Breast epithelium (tissue), 3 donors: Measurements from ENCODE around the gene ARPC4.

Experiments
- POLR2A ChIP-seq: fragments of 450-650 bp; IDR thresholded peaks from one replicate; pipeline ENCODE4 v1.6.1; 2016; ENCODE audit warnings: antibody characterized with exemption, mild to moderate bottlenecking, moderate library complexity
- TF ChIP-seq, protein P1 (sequence below), 3 donors: fragments of 450-650 bp; IDR thresholded peaks; one replicate each; pipeline ENCODE4 v1.5.1; 2016 to 2017; ENCODE audit warnings: antibody characterized with exemption in 3 of 3, mild to moderate bottlenecking in 3 of 3, moderate library complexity in 3 of 3

DNA sequence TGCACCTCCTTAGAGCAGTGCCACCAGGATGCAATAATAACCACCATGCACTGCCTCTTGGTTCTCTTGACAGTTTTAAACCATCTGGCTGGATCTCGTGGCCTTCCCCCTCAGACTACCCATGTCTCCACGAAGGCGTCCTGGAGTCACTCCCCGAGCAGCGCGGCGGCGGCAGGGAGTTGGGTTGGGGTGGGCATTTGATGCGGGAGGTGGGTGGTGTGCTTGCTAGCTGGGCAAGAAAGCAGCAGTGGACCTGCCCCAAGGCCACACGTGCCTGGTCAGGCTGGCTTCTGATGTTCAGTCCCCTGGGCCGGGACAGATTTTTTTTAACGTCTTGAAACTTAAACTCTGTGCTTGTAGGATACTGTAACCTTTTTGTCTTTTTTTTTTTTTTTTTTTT, 13.3 kb downstream of the ARPC4 start:
- TF ChIP-seq, protein P1, sequence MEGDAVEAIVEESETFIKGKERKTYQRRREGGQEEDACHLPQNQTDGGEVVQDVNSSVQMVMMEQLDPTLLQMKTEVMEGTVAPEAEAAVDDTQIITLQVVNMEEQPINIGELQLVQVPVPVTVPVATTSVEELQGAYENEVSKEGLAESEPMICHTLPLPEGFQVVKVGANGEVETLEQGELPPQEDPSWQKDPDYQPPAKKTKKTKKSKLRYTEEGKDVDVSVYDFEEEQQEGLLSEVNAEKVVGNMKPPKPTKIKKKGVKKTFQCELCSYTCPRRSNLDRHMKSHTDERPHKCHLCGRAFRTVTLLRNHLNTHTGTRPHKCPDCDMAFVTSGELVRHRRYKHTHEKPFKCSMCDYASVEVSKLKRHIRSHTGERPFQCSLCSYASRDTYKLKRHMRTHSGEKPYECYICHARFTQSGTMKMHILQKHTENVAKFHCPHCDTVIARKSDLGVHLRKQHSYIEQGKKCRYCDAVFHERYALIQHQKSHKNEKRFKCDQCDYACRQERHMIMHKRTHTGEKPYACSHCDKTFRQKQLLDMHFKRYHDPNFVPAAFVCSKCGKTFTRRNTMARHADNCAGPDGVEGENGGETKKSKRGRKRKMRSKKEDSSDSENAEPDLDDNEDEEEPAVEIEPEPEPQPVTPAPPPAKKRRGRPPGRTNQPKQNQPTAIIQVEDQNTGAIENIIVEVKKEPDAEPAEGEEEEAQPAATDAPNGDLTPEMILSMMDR (IDR thresholded peaks at IDR 0.05) = no peak
- TF ChIP-seq POLR2A = no peak
